HepG2 (cell line): ENCODE data around the gene TMEM267. TPM values are rescaled to one million over a fixed set of nuclear protein-coding genes. Genes with fewer than 3 reads are reported as not detected.

Experiments
- ATAC-seq: fragments of 200-7000 bp; cut with Tn5 transposase; 3 replicates; pipeline ENCODE4 v1.9.1; 2020; ENCODE audit warnings: mild to moderate bottlenecking, moderate library complexity
- BruUV-seq: library from RNA; stranded (reverse); fragments of 400-500 nt; replicated peaks from 2 replicates; lab custom pipeline; 2021; lab: Mats Ljungman, UMichigan
- CTCF ChIA-PET: fragments of 300-600 bp; formaldehyde crosslinking; extraction: SDS; loops from one replicate; lab custom pipeline; 2021; ENCODE audit warnings: low total read pairs, inconsistent platforms, low intra/inter-chr PET ratio; lab: Yijun Ruan, JAX
- POLR2A ChIA-PET: fragments of 350-600 bp; sonication (Branson Sonifier 250); formaldehyde crosslinking; loops from one replicate; lab custom pipeline; 2020; ENCODE audit warnings: antibody characterized with exemption, inconsistent platforms; lab: Yijun Ruan, JAX
- DNase-seq: peaks from one replicate; pipeline ENCODE4 v3.0.0-alpha.2; 2015; ENCODE audit warnings: low spot score
- FAIRE-seq: peaks from 3 replicates; lab custom pipeline; 2011; peaks lifted over from hg19 to GRCh38; lab: Jason Lieb, UNC
- H2AFZ ChIP-seq: one replicate; pipeline ENCODE4 v1.6.1; 2011; ENCODE audit warnings: low read length, inconsistent platforms
- H3K27ac ChIP-seq: fragments of 300-600 bp; 3 replicates; pipeline ENCODE4 v1.8.0; 2011; ENCODE audit warnings: mixed run types, mild to moderate bottlenecking, mixed read lengths, low read length, inconsistent platforms; ENCODE audit not compliant: insufficient read depth; ENCODE audit errors: extremely low read length
- H3K27me3 ChIP-seq, 2 experiments: fragments of 200-600 bp in 1 of 2; 2 replicates in 1 of 2; 3 replicates in 1 of 2; pipeline versions ENCODE4 v1.6.0 to v1.8.0; 2011; ENCODE audit warnings: low read length in 2 of 2, mild to moderate bottlenecking in 2 of 2, moderate library complexity in 2 of 2, inconsistent platforms in 1 of 2; ENCODE audit not compliant: insufficient read depth in 2 of 2, control insufficient read depth in 1 of 2
- H3K36me3 ChIP-seq, 2 experiments: fragments of 200-600 bp in 1 of 2; replicated peaks in 1 of 2; 2 replicates in 1 of 2; 3 replicates in 1 of 2; pipeline versions ENCODE4 v1.5.1 to v1.8.0; 2011; ENCODE audit warnings: low read length in 2 of 2, inconsistent platforms in 1 of 2; ENCODE audit not compliant: insufficient read depth in 2 of 2, control insufficient read depth in 1 of 2
- H3K4me1 ChIP-seq: 2 replicates; pipeline ENCODE4 v1.5.1; 2012; ENCODE audit warnings: low read length, inconsistent platforms; ENCODE audit not compliant: insufficient read depth
- H3K4me2 ChIP-seq: 2 replicates; pipeline ENCODE4 v1.6.0; 2011; ENCODE audit warnings: low read depth, low read length, inconsistent platforms
- H3K4me3 ChIP-seq, 3 experiments: fragments of 200-600 bp in 1 of 3; sonication (generic), shearing (Covaris generic) in 1 of 3; replicated peaks in 1 of 3; 2 replicates each; pipeline ENCODE4 v1.5.1; 2011 to 2016; ENCODE audit warnings: low read length in 3 of 3, inconsistent platforms in 2 of 3, low read depth in 2 of 3, mild to moderate bottlenecking in 2 of 3, control low read depth in 1 of 3, mixed read lengths in 1 of 3; ENCODE audit not compliant: insufficient read depth in 1 of 3
- H3K79me2 ChIP-seq: one replicate; pipeline ENCODE4 v1.6.1; 2011; ENCODE audit warnings: low read length, inconsistent platforms; ENCODE audit not compliant: insufficient read depth
- H3K9ac ChIP-seq: 2 replicates; pipeline ENCODE4 v1.6.0; 2011; ENCODE audit warnings: mild to moderate bottlenecking, low read depth, low read length, inconsistent platforms; ENCODE audit not compliant: insufficient read depth
- H3K9me3 ChIP-seq: 2 replicates; pipeline ENCODE4 v1.5.1; 2012; ENCODE audit warnings: mild to moderate bottlenecking, low read length
- H4K20me1 ChIP-seq: 2 replicates; pipeline ENCODE4 v1.6.0; 2011; ENCODE audit warnings: inconsistent platforms, mild to moderate bottlenecking, low read length, moderate library complexity; ENCODE audit not compliant: insufficient read depth
- FOXA1 ChIP-seq, 2 experiments: fragments of 450-650 bp in 1 of 2; sonication (generic) in 1 of 2; formaldehyde crosslinking in 1 of 2; IDR thresholded peaks; 2 replicates each; pipeline versions ENCODE4 v1.4.0 to v1.6.1; 2016 to 2020; ENCODE audit warnings: missing genetic modification reagents in 1 of 2
- HES4 ChIP-seq: sonication (generic); formaldehyde crosslinking; IDR thresholded peaks from 2 replicates; pipeline ENCODE4 v1.9.0; 2021; ENCODE audit warnings: mild to moderate bottlenecking, missing genetic modification reagents, borderline replicate concordance
- HIVEP1 ChIP-seq: sonication (generic); formaldehyde crosslinking; IDR thresholded peaks from 2 replicates; pipeline ENCODE4 v1.4.0; 2020; ENCODE audit warnings: mild to moderate bottlenecking, missing genetic modification reagents
- IKZF1 ChIP-seq: fragments of 450-650 bp; IDR thresholded peaks from 2 replicates; pipeline ENCODE4 v1.7.1; 2016
- KLF11 ChIP-seq: IDR thresholded peaks from 2 replicates; pipeline ENCODE4 v1.6.1; 2016; ENCODE audit warnings: missing compliant biosample characterization
- MEIS2 ChIP-seq: sonication (generic); formaldehyde crosslinking; IDR thresholded peaks from 2 replicates; pipeline ENCODE4 v1.9.0; 2021; ENCODE audit warnings: mild to moderate bottlenecking, missing genetic modification reagents
- NCOA2 ChIP-seq: sonication (generic); formaldehyde crosslinking; IDR thresholded peaks from 2 replicates; pipeline ENCODE4 v1.8.0; 2022; ENCODE audit warnings: inconsistent platforms
- RAD21 ChIP-seq: fragments of 450-650 bp; formaldehyde crosslinking; IDR thresholded peaks from 2 replicates; pipeline ENCODE4 v1.5.0; 2020; ENCODE audit warnings: mild to moderate bottlenecking
- TEAD3 ChIP-seq: optimal IDR thresholded peaks from 2 replicates; pipeline ENCODE3; 2016; ENCODE audit warnings: borderline replicate concordance
- ZNF234 ChIP-seq: sonication (generic); formaldehyde crosslinking; conservative IDR thresholded peaks from 2 replicates; pipeline ENCODE4 v1.5.1; 2020; ENCODE audit warnings: mild to moderate bottlenecking, missing genetic modification reagents
- ZNF7 ChIP-seq: IDR thresholded peaks from 2 replicates; pipeline ENCODE4 v1.6.1; 2016; ENCODE audit warnings: missing biosample characterization, missing genetic modification reagents
- ZSCAN21 ChIP-seq: sonication (generic); formaldehyde crosslinking; IDR thresholded peaks from 2 replicates; pipeline ENCODE4 v1.8.0; 2022; ENCODE audit warnings: mild to moderate bottlenecking, missing genetic modification reagents, moderate library complexity, borderline replicate concordance
- WGBS: methylation state at CpG from one replicate; pipeline ENCODE4 v1.1.6; 2017; ENCODE audit warnings: low lambda C conversion rate; 5-methylcytosine and 5-hydroxymethylcytosine counted together
- in situ Hi-C: cut with HindIII; loops from 2 replicates; pipeline ENCODE4 v1.10.0; 2017; ENCODE audit warnings: low pct_unique_long_range_greater_than_20kb; ENCODE audit not compliant: extremely low pct_ligation_motif_present
- intact Hi-C: fragments of 100-400 bp; cut with micrococcal nuclease; formaldehyde crosslinking; loops from one replicate; pipeline ENCODE4 v1.10.0; 2022; ENCODE audit not compliant: unreplicated experiment
- polyA plus RNA-seq, 8 experiments: library from polyadenylated mRNA; depleted of rRNA in 3 of 8; stranded (reverse) in 7 of 8; unstranded in 1 of 8; fragments of >200 nt; fragmentation: Illumina TruSeq in 4 of 8; extraction: Trizol in 4 of 8; gene quantifications; 2 replicates each; pipeline versions ENCODE4 v1.2.1 to v1.2.3, GENCODE V29; 2011 to 2016; ENCODE audit warnings: low read depth in 4 of 8, missing spikeins in 1 of 8, mixed read lengths in 1 of 8; ENCODE audit not compliant: insufficient read depth in 1 of 8
- total RNA-seq, 5 experiments: library from RNA; depleted of rRNA; stranded (reverse); fragments of >200 nt; fragmentation: Illumina TruSeq; extraction: Trizol; gene quantifications; 2 replicates each; pipeline ENCODE4 v1.2.3, GENCODE V29; 2016; ENCODE audit warnings: low read depth in 1 of 5
- TF ChIP-seq, protein P1 (sequence below): sonication (generic); formaldehyde crosslinking; IDR thresholded peaks from 2 replicates; pipeline ENCODE4 v1.8.0; 2022; ENCODE audit warnings: mild to moderate bottlenecking, missing genetic modification reagents, moderate library complexity
- TF ChIP-seq, protein P2 (sequence below): sonication (generic); formaldehyde crosslinking; IDR thresholded peaks from 2 replicates; pipeline ENCODE4 v1.4.0; 2020; ENCODE audit warnings: missing genetic modification reagents, borderline replicate concordance
- TF ChIP-seq, protein P3 (sequence below): IDR thresholded peaks from 2 replicates; pipeline ENCODE4 v1.6.1; 2016; ENCODE audit warnings: missing compliant biosample characterization, missing genetic modification reagents, borderline replicate concordance

TMEM267 gene
- total and polyA plus RNA-seq, 2 of the 13 experiments (the other 11 are each of a cell fraction or from before 2014, with no cell fraction given) = 8.9 to 12.6 TPM

- ATAC-seq = no peak
- Histone ChIP-seq H3K27me3 (no peaks in the 10 kb centered on the region; a peak in 2 of 5 replicates), H3K4me1 (peaks cover 25% of the 10 kb centered on the region), H3K4me2 (no peak overlapping the region), H3K9me3 (no peaks in the 10 kb centered on the region), H3K27ac (no peak overlapping the region), H2AFZ (no peak overlapping the region), H3K9ac (no peak overlapping the region), H4K20me1 (no peaks in the 10 kb centered on the region), H3K36me3 (no peaks in the 10 kb centered on the region), H3K4me3 (no peak overlapping the region), H3K79me2 (no peaks in the 10 kb centered on the region)
- no peak for FAIRE-seq
- ChIA-PET CTCF (no interaction called here), POLR2A (no interaction called here)
- intact Hi-C loops = no loop called here
- in situ Hi-C loops = no loop called here
- DNase-seq = no peak
- BruUV-seq = no TSS peak
- 25% methylated on average over 2 of the region's 2 CpGs for WGBS
- TF ChIP-seq TEAD3 (CRISPR knock-in tag) (peak; percentile 12), RAD21 (CRISPR knock-in tag) (no peak)
Measured at GRCh38 chr5:43413966-43414365, 69.7 kb downstream of the TMEM267 start.

DNA sequence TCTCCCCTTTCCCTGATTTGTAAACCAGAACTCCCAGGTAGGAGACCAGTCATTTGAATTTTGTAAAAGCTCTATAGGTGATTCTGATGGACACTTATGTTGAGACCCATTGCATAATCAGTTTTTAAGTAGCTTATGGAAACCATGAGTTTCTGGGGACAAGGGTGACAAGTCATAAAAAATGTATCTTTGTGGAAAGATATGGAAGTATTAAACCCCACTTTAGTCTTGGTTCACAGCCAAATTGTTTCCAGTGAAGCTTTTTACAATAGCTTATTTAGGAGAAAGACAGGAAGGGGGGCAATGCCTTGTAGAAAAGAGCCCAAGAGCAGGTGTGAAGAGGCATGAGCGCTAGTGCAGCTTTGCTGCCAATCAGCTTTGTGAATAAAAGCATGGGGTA is 71.0 kb downstream of the TMEM267 start:
- POLR2A ChIA-PET = interaction anchor here (2.5 to 2.7 kb wide), 2 partner anchors 10 to 71 kb away, joined by 15 read pairs; partner anchors contain the start of gene TMEM267
- Histone ChIP-seq H3K9ac (no peak overlapping the region), H3K27me3 (no peaks in the 10 kb centered on the region; a peak in 2 of 5 replicates), H3K79me2 (no peaks in the 10 kb centered on the region), H3K27ac (no peak overlapping the region), H3K4me1 (peaks cover 25% of the 10 kb centered on the region), H4K20me1 (no peaks in the 10 kb centered on the region), H3K9me3 (no peaks in the 10 kb centered on the region), H3K4me3 (no peak overlapping the region), H2AFZ (no peak overlapping the region), H3K36me3 (no peaks in the 10 kb centered on the region), H3K4me2 (no peak overlapping the region)
- BruUV-seq = no TSS peak
- CTCF ChIA-PET = no interaction called here
- no peak for DNase-seq
- intact Hi-C loops (no loop called here), in situ Hi-C loops (no loop called here)
- FAIRE-seq = no peak
- ATAC-seq = no peak
- WGBS = 100% methylated on average over 1 of the region's 1 CpG
- TF ChIP-seq ZSCAN21 (CRISPR knock-in tag) (no peak), HES4 (CRISPR knock-in tag) (no peak), ZNF7 (CRISPR knock-in tag) (no peak), KLF11 (CRISPR knock-in tag) (no peak), IKZF1 (no peak), HIVEP1 (CRISPR knock-in tag) (no peak), MEIS2 (CRISPR knock-in tag) (no peak), FOXA1 (IDR thresholded peaks at IDR 0.05) (no peak), FOXA1 (CRISPR knock-in tag; IDR thresholded peaks at IDR 0.05) (no peak), ZNF234 (no peak), NCOA2 (CRISPR knock-in tag) (no peak)
- TF ChIP-seq, protein P1, sequence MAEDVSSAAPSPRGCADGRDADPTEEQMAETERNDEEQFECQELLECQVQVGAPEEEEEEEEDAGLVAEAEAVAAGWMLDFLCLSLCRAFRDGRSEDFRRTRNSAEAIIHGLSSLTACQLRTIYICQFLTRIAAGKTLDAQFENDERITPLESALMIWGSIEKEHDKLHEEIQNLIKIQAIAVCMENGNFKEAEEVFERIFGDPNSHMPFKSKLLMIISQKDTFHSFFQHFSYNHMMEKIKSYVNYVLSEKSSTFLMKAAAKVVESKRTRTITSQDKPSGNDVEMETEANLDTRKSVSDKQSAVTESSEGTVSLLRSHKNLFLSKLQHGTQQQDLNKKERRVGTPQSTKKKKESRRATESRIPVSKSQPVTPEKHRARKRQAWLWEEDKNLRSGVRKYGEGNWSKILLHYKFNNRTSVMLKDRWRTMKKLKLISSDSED (CRISPR knock-in tag) = no peak
- TF ChIP-seq, protein P2, sequence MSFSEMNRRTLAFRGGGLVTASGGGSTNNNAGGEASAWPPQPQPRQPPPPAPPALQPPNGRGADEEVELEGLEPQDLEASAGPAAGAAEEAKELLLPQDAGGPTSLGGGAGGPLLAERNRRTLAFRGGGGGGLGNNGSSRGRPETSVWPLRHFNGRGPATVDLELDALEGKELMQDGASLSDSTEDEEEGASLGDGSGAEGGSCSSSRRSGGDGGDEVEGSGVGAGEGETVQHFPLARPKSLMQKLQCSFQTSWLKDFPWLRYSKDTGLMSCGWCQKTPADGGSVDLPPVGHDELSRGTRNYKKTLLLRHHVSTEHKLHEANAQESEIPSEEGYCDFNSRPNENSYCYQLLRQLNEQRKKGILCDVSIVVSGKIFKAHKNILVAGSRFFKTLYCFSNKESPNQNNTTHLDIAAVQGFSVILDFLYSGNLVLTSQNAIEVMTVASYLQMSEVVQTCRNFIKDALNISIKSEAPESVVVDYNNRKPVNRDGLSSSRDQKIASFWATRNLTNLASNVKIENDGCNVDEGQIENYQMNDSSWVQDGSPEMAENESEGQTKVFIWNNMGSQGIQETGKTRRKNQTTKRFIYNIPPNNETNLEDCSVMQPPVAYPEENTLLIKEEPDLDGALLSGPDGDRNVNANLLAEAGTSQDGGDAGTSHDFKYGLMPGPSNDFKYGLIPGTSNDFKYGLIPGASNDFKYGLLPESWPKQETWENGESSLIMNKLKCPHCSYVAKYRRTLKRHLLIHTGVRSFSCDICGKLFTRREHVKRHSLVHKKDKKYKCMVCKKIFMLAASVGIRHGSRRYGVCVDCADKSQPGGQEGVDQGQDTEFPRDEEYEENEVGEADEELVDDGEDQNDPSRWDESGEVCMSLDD = no peak
- TF ChIP-seq, protein P3, sequence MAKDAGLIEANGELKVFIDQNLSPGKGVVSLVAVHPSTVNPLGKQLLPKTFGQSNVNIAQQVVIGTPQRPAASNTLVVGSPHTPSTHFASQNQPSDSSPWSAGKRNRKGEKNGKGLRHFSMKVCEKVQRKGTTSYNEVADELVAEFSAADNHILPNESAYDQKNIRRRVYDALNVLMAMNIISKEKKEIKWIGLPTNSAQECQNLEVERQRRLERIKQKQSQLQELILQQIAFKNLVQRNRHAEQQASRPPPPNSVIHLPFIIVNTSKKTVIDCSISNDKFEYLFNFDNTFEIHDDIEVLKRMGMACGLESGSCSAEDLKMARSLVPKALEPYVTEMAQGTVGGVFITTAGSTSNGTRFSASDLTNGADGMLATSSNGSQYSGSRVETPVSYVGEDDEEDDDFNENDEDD = no peak
